GM21528 (cell line): Measurements from ENCODE around the gene MTUS2.

ENCODE experiments used
- ATAC-seq: cut with Tn5 transposase; IDR thresholded peaks from one replicate; pipeline ENCODE4 v1.9.1; 2021; ENCODE audit warnings: mild to moderate bottlenecking, moderate library complexity; ENCODE audit not compliant: unreplicated experiment, low FRiP score

MTUS2 gene

DNA sequence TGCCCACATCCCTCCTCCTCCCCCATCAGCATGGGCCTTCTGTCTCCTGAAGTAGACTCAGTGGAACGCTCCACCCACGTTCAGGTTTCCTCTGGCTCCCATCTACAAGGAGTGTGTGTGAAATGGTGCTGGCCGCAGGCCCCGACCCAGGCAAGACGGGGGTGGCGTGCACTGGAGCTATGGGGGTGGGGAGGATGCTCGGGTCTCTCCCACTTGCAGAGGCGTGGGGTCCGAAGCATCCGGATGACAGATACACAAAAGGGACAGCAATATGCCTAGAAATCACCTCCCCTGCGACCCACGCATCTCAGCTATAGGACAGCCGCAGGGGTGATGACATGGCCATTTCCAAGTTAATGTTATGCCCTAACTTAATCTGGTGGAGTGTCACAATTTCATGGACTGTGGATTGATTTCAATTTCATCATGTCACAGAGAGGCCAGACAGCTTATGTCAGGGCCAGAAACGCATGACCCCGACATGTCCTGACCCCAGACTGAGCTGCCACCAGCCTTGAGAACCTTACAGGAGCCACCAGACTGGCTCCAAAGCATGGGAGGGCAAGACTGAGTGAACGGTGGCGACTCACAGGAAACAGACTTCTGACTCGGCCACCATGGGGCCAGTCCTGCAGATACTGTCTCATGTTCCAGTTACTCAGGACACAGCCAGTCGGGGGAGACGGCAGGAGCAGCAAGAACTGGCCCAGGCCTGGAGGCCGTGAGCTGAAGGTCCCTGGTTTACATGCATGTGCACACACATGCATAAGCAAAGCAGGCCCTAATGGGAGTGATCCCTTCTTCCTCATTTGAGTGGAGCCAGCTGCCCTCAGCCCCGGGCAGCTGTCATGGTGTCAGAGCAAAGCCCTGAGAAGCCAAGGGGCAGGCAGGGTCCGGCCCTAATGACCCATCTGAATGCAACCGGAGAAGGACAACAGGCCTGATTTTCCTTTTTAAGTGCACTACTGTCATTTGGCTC is 693.2 kb downstream of the MTUS2 start:
- no peak for ATAC-seq

- ATAC-seq: no peak
Observed at GRCh38 chr13:29513981-29514719, 694.0 kb downstream of the MTUS2 start.

- no peak for ATAC-seq
Observed at GRCh38 chr13:29514720-29515310, 694.7 kb downstream of the MTUS2 start.

- ATAC-seq: no peak
Observed at GRCh38 chr13:29515372-29515771, 695.2 kb downstream of the MTUS2 start.

DNA sequence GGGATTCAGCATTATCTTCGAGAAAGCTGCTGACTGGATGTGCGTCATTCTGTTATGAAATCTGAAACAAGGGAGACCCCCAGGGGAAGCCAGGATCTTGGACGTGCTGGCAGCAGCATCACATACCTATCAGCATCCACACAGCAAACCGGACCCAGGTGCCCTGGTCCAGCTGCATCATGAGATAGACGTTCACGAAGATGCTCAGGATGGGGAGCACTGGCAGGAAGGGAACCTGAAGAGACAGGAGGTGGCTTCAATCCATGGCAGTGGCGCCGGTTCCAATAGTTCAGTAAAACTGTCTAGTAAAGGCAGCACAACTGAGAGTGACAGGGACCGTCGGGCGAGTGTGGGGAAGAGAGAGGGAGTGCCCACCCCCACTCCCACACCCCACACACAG is 695.9 kb downstream of the MTUS2 start:
- no peak for ATAC-seq

DNA sequence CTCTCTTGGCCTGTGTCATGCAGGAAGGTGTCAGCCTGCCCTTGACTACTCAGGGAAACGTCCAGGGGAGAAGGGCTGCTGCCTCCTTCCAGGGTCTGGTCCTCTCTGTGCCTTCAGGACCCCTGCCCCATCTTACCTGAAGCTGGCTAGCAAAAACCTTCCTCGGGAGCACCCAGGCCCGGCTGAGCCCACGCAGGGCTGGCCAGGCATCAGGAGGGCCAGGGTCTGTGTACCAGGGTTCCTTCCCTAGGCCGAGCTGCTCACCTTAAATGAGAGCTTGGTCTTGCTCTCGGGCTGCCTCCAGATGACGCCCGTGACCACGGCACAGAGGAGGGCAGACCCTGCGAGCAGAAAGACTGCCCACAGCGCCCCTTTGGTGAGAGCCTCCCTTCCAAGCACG is 696.7 kb downstream of the MTUS2 start:
- ATAC-seq: no peak

DNA sequence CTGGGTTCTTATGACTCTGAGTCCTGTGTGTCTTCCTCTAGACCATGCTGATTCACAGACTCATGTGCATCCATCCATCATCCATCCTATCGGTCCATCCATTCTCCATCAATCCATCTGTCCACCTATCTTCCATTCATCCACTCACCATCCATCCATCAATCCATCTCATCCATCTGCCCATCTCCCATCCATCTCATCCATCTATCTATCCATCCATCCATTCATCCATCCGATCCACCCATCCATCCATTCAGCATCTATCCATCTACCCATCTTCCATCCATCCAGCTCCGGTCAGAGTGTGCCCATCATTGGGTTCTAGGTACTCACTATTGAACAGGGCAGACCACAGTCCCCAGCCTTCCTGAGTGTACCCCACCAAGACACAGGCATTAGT is 699.8 kb downstream of the MTUS2 start:
- ATAC-seq: no peak

GRCh38 chr13:29520671-29521070 is 700.5 kb downstream of the MTUS2 start:
- ATAC-seq: no peak

- no peak for ATAC-seq
Observed at GRCh38 chr13:29521336-29521735, 701.2 kb downstream of the MTUS2 start.

DNA sequence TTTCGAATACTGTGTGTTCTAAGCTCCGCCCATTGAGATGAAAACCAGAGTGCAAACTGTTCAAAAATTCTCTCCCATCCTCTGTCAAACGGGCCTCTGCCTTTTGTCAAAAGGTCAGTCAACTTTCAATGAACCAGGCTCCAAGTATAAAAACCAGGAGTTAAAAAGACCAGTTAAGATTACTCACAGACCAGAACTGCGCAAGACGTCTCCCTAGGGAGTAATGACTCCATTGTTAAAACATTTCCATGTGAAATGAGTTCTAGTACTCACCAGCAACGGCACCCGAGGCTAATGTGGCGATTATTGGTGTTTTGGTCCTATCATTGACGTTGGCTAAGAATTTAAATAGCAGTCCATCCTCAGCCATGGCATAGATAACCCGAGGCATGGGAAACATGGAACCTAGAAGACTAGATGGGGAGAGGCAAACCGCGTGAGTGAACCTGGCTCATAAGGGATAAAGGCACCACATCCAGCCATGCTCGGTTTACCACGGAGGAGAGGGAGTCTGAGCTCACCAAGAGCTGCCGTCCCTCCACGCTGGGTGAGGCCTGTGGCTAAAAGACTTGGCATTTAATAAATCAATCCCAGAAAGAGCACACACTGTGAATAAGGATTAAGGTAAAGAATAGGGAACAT is 702.0 kb downstream of the MTUS2 start:
- no peak for ATAC-seq

- ATAC-seq: no peak
Observed at GRCh38 chr13:29523199-29523961, 703.2 kb downstream of the MTUS2 start.

DNA sequence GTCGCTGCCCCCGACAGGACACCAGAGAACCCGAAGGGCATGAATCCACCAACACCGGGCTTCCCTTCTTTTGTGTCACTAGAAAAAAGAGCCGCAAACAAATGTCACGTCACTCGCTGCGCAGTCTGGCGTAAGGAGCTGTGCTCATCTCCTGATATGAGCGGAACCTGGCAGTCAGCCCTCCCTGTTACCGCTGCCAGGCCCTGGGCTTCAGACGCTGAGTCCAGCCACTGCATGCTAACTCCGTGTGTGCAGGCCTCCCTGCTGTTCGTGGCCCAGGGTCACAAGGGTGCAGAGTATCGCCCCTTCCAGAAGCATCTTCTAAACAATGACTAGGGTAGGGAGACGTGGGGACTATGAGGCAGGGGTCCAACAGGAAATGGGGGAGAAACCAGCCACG is 704.0 kb downstream of the MTUS2 start:
- ATAC-seq: no peak

DNA sequence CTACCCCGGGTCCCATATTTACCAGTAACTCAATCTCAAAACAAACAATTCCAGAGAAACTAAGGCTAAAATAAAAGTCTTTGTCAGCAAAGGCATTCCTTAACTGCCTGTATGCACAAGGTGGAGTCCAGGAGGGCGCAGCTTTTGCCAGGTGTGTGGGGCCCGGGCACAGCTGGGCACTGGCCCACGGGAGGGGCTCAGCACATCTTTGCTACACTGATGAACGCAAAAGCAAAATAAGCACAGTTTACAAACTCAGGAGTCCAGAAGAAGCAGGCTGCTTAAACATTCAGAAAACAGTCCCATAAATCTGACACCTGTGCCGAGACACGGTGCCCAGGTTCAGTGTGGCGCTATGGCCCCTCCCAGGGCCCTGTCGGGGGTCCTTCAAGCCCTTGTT is 704.5 kb downstream of the MTUS2 start:
- no peak for ATAC-seq

- no peak for ATAC-seq
Observed at GRCh38 chr13:29525757-29526156, 705.6 kb downstream of the MTUS2 start.

GRCh38 chr13:29526741-29527140 is 706.6 kb downstream of the MTUS2 start:
- ATAC-seq: no peak

DNA sequence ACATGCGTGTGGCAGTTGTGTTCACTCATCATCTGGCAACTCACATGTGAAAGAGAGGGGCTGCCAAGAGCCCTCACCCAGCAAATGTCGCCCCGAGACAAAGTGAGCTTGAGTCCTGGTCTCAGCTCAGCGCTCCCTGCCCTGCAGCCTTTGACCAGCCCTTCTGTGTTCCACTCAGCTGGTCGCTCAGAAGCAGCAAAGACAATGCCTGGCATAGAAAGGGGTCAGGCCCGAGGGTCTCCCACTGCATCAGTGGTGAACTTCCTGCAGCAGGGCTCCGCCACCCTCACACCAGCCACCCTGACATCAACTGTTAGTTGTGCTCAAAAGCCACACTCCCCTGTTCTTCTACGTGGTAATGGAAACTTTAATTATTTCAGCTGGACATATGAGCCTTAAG is 707.4 kb downstream of the MTUS2 start:
- ATAC-seq: no peak

DNA sequence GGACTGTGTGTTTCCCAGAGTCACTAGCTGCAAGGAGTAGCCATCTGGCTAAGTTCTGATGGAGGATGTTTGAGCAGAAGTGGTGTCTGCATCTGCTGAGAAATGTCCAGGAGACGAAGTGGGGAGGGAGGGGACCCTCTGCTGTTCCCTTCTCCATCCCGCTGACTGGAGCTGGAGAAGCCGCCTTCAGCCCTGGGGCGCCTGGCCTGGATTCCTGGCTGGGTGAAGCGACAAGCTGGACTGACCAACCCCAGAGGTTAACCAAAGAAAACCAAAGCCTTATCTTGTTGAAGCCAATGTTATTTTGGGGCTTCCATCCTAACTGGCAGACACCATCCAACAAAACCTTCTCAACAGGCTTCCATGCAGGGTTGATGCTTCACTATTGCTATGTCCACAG is 707.8 kb downstream of the MTUS2 start:
- no peak for ATAC-seq

GRCh38 chr13:29529754-29530153 is 709.6 kb downstream of the MTUS2 start:
- ATAC-seq: no peak

- ATAC-seq: no peak
Observed at GRCh38 chr13:29530901-29531300, 710.8 kb downstream of the MTUS2 start.

- ATAC-seq: no peak
Observed at GRCh38 chr13:29532116-29532515, 712.0 kb downstream of the MTUS2 start.
